ENCODE data around the gene HDGF. TPM values are rescaled to one million over a fixed set of nuclear protein-coding genes. Genes with fewer than 3 reads are reported as not detected.

Gene HDGF
- total and polyA plus RNA-seq, 9 of the 15 experiments (the other 6 are each of a cell fraction or from before 2014, with no cell fraction given), result 38.8 to 601 (median 400) TPM

DNA sequence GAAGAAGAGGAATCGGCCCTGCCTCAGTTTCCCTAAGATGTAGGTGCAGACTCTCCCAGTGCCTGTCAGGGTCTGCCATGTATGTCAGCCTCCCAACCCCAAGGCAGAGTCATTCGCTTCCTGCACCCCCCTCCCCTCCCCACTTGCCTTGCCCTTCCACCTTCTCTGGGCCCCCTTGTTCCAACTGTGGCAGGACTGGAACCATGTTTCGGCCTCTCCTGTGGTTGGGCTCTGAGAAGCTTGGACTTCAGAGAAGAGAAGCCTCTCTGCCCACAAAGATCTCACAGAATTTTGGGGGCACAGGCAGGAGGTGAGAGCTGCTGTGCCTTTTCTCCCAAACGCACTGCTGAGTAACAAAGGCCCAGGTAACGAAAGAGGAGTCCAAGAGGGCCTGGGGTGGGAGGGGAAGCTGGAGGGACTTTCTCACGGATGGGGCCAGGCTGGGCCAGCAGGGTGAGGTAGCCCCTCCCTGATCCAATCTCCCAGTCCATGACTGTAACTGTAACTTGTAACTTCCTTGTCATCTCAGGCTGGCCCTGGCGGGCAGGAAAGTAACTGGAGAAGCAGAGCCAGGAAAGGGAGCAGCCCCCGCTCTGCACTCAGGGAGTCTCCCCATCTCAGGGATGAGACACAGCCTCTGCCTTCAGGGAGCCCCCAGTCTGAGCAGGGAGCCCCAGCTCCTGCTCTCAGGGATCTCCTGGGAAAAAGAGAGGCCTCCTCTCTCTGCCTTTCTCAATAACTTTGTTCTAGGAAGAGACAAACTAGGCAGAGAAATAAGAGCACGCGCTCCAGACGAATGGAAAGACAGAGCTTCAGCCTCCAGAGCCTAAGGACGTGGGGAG is 57.4 kb downstream of the HDGF start (continued):
- TF ChIP-seq, protein P1, sequence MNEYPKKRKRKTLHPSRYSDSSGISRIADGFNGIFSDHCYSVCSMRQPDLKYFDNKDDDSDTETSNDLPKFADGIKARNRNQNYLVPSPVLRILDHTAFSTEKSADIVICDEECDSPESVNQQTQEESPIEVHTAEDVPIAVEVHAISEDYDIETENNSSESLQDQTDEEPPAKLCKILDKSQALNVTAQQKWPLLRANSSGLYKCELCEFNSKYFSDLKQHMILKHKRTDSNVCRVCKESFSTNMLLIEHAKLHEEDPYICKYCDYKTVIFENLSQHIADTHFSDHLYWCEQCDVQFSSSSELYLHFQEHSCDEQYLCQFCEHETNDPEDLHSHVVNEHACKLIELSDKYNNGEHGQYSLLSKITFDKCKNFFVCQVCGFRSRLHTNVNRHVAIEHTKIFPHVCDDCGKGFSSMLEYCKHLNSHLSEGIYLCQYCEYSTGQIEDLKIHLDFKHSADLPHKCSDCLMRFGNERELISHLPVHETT (CRISPR knock-in tag; conservative IDR thresholded peaks at IDR 0.05 in 1 of 2, IDR thresholded peaks at IDR 0.05 in 1 of 2), result peak in 1 of 2 experiments; percentile 74; a peak in 2 of 4 replicates
- no peak for TF ChIP-seq FOXP1 (CRISPR knock-in tag; IDR thresholded peaks at IDR 0.05)
- TF ChIP-seq PHF20 (IDR thresholded peaks at IDR 0.05; ENCODE audit: partially characterized antibody), result no peak
- TF ChIP-seq, protein P2, sequence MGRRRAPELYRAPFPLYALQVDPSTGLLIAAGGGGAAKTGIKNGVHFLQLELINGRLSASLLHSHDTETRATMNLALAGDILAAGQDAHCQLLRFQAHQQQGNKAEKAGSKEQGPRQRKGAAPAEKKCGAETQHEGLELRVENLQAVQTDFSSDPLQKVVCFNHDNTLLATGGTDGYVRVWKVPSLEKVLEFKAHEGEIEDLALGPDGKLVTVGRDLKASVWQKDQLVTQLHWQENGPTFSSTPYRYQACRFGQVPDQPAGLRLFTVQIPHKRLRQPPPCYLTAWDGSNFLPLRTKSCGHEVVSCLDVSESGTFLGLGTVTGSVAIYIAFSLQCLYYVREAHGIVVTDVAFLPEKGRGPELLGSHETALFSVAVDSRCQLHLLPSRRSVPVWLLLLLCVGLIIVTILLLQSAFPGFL (CRISPR knock-in tag; IDR thresholded peaks at IDR 0.05), result no peak
- TF ChIP-seq ZNF695 (CRISPR knock-in tag; IDR thresholded peaks at IDR 0.05), result no peak
- TF ChIP-seq FOXK1 (CRISPR knock-in tag; IDR thresholded peaks at IDR 0.05; ENCODE audit: borderline replicate concordance), result peak; percentile 46; the same call in 1 of the 2 replicates
- TF ChIP-seq, protein P3, sequence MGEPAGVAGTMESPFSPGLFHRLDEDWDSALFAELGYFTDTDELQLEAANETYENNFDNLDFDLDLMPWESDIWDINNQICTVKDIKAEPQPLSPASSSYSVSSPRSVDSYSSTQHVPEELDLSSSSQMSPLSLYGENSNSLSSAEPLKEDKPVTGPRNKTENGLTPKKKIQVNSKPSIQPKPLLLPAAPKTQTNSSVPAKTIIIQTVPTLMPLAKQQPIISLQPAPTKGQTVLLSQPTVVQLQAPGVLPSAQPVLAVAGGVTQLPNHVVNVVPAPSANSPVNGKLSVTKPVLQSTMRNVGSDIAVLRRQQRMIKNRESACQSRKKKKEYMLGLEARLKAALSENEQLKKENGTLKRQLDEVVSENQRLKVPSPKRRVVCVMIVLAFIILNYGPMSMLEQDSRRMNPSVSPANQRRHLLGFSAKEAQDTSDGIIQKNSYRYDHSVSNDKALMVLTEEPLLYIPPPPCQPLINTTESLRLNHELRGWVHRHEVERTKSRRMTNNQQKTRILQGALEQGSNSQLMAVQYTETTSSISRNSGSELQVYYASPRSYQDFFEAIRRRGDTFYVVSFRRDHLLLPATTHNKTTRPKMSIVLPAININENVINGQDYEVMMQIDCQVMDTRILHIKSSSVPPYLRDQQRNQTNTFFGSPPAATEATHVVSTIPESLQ (CRISPR knock-in tag; IDR thresholded peaks at IDR 0.05), result no peak
- TF ChIP-seq ZNF589 (CRISPR knock-in tag; IDR thresholded peaks at IDR 0.05; ENCODE audit: low read depth), result peak; percentile 77
- peak; percentile 90 for TF ChIP-seq DMBX1 (CRISPR knock-in tag; IDR thresholded peaks at IDR 0.05; ENCODE audit: borderline replicate concordance)
- TF ChIP-seq SNRNP70 (optimal IDR thresholded peaks at IDR 0.05; ENCODE audit: low read depth, low read length), result no peak
- TF ChIP-seq, protein P4, sequence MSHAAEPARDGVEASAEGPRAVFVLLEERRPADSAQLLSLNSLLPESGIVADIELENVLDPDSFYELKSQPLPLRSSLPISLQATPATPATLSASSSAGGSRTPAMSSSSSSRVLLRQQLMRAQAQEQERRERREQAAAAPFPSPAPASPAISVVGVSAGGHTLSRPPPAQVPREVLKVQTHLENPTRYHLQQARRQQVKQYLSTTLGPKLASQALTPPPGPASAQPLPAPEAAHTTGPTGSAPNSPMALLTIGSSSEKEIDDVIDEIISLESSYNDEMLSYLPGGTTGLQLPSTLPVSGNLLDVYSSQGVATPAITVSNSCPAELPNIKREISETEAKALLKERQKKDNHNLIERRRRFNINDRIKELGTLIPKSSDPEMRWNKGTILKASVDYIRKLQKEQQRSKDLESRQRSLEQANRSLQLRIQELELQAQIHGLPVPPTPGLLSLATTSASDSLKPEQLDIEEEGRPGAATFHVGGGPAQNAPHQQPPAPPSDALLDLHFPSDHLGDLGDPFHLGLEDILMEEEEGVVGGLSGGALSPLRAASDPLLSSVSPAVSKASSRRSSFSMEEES (CRISPR knock-in tag; IDR thresholded peaks at IDR 0.05), result no peak
- TF ChIP-seq MEF2A (IDR thresholded peaks at IDR 0.05; ENCODE audit: control insufficient read depth, low read depth, low read length), result no peak
- TF ChIP-seq SAFB (IDR thresholded peaks at IDR 0.05; ENCODE audit: borderline replicate concordance, low read depth, low read length), result no peak
- TF ChIP-seq, protein P5, sequence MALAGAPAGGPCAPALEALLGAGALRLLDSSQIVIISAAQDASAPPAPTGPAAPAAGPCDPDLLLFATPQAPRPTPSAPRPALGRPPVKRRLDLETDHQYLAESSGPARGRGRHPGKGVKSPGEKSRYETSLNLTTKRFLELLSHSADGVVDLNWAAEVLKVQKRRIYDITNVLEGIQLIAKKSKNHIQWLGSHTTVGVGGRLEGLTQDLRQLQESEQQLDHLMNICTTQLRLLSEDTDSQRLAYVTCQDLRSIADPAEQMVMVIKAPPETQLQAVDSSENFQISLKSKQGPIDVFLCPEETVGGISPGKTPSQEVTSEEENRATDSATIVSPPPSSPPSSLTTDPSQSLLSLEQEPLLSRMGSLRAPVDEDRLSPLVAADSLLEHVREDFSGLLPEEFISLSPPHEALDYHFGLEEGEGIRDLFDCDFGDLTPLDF (CRISPR knock-in tag; IDR thresholded peaks at IDR 0.05), result no peak; the same call in 1 of the 2 replicates
- TF ChIP-seq ZFP30 (CRISPR knock-in tag; IDR thresholded peaks at IDR 0.05; ENCODE audit: borderline replicate concordance), result no peak
- no peak for TF ChIP-seq EWSR1 (IDR thresholded peaks at IDR 0.05; ENCODE audit: borderline replicate concordance, low read depth, partially characterized antibody)

All from K562 (cell line).